ENCODE measurements around the gene BCAR3.

GRCh38 chr1:93581917-93582850 is 99.5 kb downstream of the BCAR3 start:
- TF ChIP-seq REST (IDR thresholded peaks at IDR 0.05; ENCODE audit: low read depth): no peak
- TF ChIP-seq RAD21 (IDR thresholded peaks at IDR 0.05; ENCODE audit: low read depth): no peak
- TF ChIP-seq EP300 (IDR thresholded peaks at IDR 0.05; ENCODE audit: borderline replicate concordance): no peak
- TF ChIP-seq MAX (IDR thresholded peaks at IDR 0.05): no peak
- TF ChIP-seq TEAD4 (IDR thresholded peaks at IDR 0.05): no peak
- TF ChIP-seq YY1 (IDR thresholded peaks at IDR 0.05; ENCODE audit: low read depth): no peak
- no peak for TF ChIP-seq CEBPB (IDR thresholded peaks at IDR 0.05)
- TF ChIP-seq TAF1 (IDR thresholded peaks at IDR 0.05; ENCODE audit: low read depth): no peak
